CD14-positive monocyte (primary cell): Measurements from ENCODE around the gene MYO18A. TPM values are rescaled to one million over a fixed set of nuclear protein-coding genes. Genes with fewer than 3 reads are reported as not detected.

Experiments
- DNase-seq, 3 donors: peaks; one replicate each; pipeline ENCODE4 v3.0.0-alpha.2; 2011 to 2022
- H2AFZ ChIP-seq: 2 replicates; pipeline ENCODE4 v1.6.0; 2012; ENCODE audit warnings: mild to moderate bottlenecking, low read depth, low read length, inconsistent platforms; ENCODE audit not compliant: insufficient read depth, poor library complexity, severe bottlenecking
- H3K27ac ChIP-seq, 2 donors: 1 replicate in 1 of 2; 2 replicates in 1 of 2; pipeline ENCODE4 v1.5.1; 2012 to 2013; ENCODE audit warnings: low read length in 2 of 2, control low read depth in 1 of 2, inconsistent platforms in 1 of 2, low read depth in 1 of 2, mild to moderate bottlenecking in 1 of 2
- H3K27me3 ChIP-seq, 2 donors: one replicate each; pipeline versions ENCODE4 v1.6.0 to v1.6.1; 2011 to 2013; ENCODE audit warnings: low read length in 2 of 2; ENCODE audit not compliant: control insufficient read depth in 2 of 2, insufficient read depth in 2 of 2
- H3K36me3 ChIP-seq, 2 donors: replicated peaks in 1 of 2; 1 replicate in 1 of 2; 2 replicates in 1 of 2; pipeline versions ENCODE4 v1.5.1 to v1.6.1; 2012 to 2013; ENCODE audit warnings: low read length in 2 of 2, control low read depth in 1 of 2, inconsistent platforms in 1 of 2, mild to moderate bottlenecking in 1 of 2; ENCODE audit not compliant: insufficient read depth in 2 of 2, control insufficient read depth in 1 of 2
- H3K4me1 ChIP-seq, 2 donors: 1 replicate in 1 of 2; 2 replicates in 1 of 2; pipeline versions ENCODE4 v1.5.1 to v1.6.1; 2012 to 2013; ENCODE audit warnings: low read length in 2 of 2, control low read depth in 1 of 2, inconsistent platforms in 1 of 2, mild to moderate bottlenecking in 1 of 2, moderate library complexity in 1 of 2; ENCODE audit not compliant: insufficient read depth in 2 of 2, control insufficient read depth in 1 of 2
- H3K4me2 ChIP-seq: replicated peaks from 2 replicates; pipeline ENCODE3; 2012; ENCODE audit warnings: low read length, moderate library complexity, mild to moderate bottlenecking; ENCODE audit not compliant: poor library complexity, severe bottlenecking; ENCODE audit errors: extremely low read depth
- H3K4me3 ChIP-seq, 3 experiments: fragments of 200-600 bp in 1 of 3; sonication (generic) in 1 of 3; replicated peaks in 1 of 3; 1 replicate in 2 of 3; 2 replicates in 1 of 3; pipeline ENCODE4 v1.5.1; 2011 to 2013; ENCODE audit warnings: low read length in 3 of 3, mild to moderate bottlenecking in 3 of 3, control low read depth in 2 of 3, low read depth in 2 of 3, inconsistent platforms in 1 of 3, moderate library complexity in 1 of 3
- H3K79me2 ChIP-seq: 2 replicates; pipeline ENCODE4 v1.6.0; 2012; ENCODE audit warnings: mild to moderate bottlenecking, control low read depth, inconsistent platforms, low read length, moderate library complexity; ENCODE audit not compliant: insufficient read depth
- H3K9ac ChIP-seq: 2 replicates; pipeline ENCODE4 v1.6.0; 2017; ENCODE audit warnings: low read length, mild to moderate bottlenecking; ENCODE audit not compliant: insufficient read depth, poor library complexity, severe bottlenecking
- H3K9me3 ChIP-seq, 2 donors: replicated peaks in 1 of 2; 1 replicate in 1 of 2; 2 replicates in 1 of 2; pipeline versions ENCODE4 v1.5.1 to v1.6.1; 2012 to 2013; ENCODE audit warnings: low read length in 2 of 2, control low read depth in 1 of 2; ENCODE audit not compliant: control insufficient read depth in 1 of 2, insufficient read depth in 1 of 2
- H4K20me1 ChIP-seq: 2 replicates; pipeline ENCODE4 v1.6.0; 2012; ENCODE audit warnings: mild to moderate bottlenecking, low read length, control low read depth, moderate library complexity; ENCODE audit not compliant: insufficient read depth
- H3K27ac Mint-ChIP-seq, 7 donors: one replicate each; pipeline ENCODE4 v1.8.0; 2020; ENCODE audit warnings: mild to moderate bottlenecking in 7 of 7, mixed read lengths in 7 of 7, moderate library complexity in 6 of 7, inconsistent platforms in 2 of 7
- H3K27me3 Mint-ChIP-seq, 3 donors: one replicate each; pipeline ENCODE4 v1.8.0; 2021 to 2022; ENCODE audit warnings: low read depth in 3 of 3, mild to moderate bottlenecking in 3 of 3, mixed read lengths in 3 of 3, moderate library complexity in 3 of 3, inconsistent platforms in 1 of 3
- H3K36me3 Mint-ChIP-seq, 2 donors: one replicate each; pipeline ENCODE4 v1.8.0; 2020; ENCODE audit warnings: mixed read lengths in 2 of 2, inconsistent platforms in 1 of 2, mild to moderate bottlenecking in 1 of 2
- H3K4me1 Mint-ChIP-seq: one replicate; pipeline ENCODE4 v1.8.0; 2020; ENCODE audit warnings: mild to moderate bottlenecking, mixed read lengths
- H3K4me3 Mint-ChIP-seq, 2 donors: one replicate each; pipeline ENCODE4 v1.8.0; 2020; ENCODE audit warnings: mild to moderate bottlenecking in 2 of 2, mixed read lengths in 2 of 2, moderate library complexity in 1 of 2
- H3K9me3 Mint-ChIP-seq, 7 donors: one replicate each; pipeline ENCODE4 v1.8.0; 2020 to 2022; ENCODE audit warnings: mixed read lengths in 7 of 7, mild to moderate bottlenecking in 6 of 7, moderate library complexity in 6 of 7, inconsistent platforms in 2 of 7
- CTCF ChIP-seq: fragments of 200-600 bp; IDR thresholded peaks from one replicate; pipeline ENCODE4 v1.8.0; 2022; ENCODE audit warnings: antibody characterized with exemption, mild to moderate bottlenecking
- WGBS: methylation state at CpG from one replicate; pipeline ENCODE4 v1.1.5; 2013; ENCODE audit warnings: missing lambda C conversion rate; ENCODE audit not compliant: insufficient coverage; 5-methylcytosine and 5-hydroxymethylcytosine counted together
- intact Hi-C, 2 donors: fragments of 100-400 bp; cut with micrococcal nuclease; formaldehyde crosslinking; loops; one replicate each; pipeline versions ENCODE4 v1.15.0 to v1.15.1; 2023
- polyA plus RNA-seq, 3 donors: library from polyadenylated mRNA; depleted of rRNA in 1 of 3; unstranded in 2 of 3; stranded (reverse) in 1 of 3; fragments of 300-500 nt in 2 of 3; fragments of >200 nt in 1 of 3; fragmentation: Illumina TruSeq in 2 of 3; gene quantifications; 1 replicate in 2 of 3; 2 replicates in 1 of 3; pipeline ENCODE4 v1.2.3, GENCODE V29; 2012 to 2021

The MYO18A gene
- polyA plus RNA-seq, 3 donors: 6.3 to 40.2 (median 11.0) TPM

GRCh38 chr17:29113334-29113733, 66.9 kb downstream of the MYO18A start:
- Mint-ChIP-seq H3K36me3 (peaks cover 53 to 78% of the 10 kb centered on the region in 2 donors), H3K4me1 (peaks cover 28% of the 10 kb centered on the region), H3K27me3 (no peaks in the 10 kb centered on the region), H3K9me3 (peaks cover 0 to 2% (median 0%) of the 10 kb centered on the region in 7 donors), H3K27ac (peak overlapping the region in 1 of 7 donors; percentile 8), H3K4me3 (no peak overlapping the region)
- peak overlapping the region in 1 of 2 donors; percentile 61 for H3K27ac ChIP-seq
- no peak overlapping the region for H3K9ac ChIP-seq
- WGBS: 83% methylated on average over 6 of the region's 6 CpGs
- TF ChIP-seq CTCF: no peak
- peaks cover 8% of the 10 kb centered on the region for H3K79me2 ChIP-seq
- intact Hi-C loops: loop anchor here in 1 of 2 donors (10.0 kb wide), 2 partner anchors 209 to 349 kb away; partner anchors contain the start of gene DHRS13
- H3K4me3 ChIP-seq: no peak overlapping the region
- no peak for DNase-seq
- no peaks in the 10 kb centered on the region for H3K9me3 ChIP-seq
- no peaks in the 10 kb centered on the region for H3K27me3 ChIP-seq
- H4K20me1 ChIP-seq: peaks cover 39% of the 10 kb centered on the region
- H3K4me1 ChIP-seq: peaks cover 27 to 37% of the 10 kb centered on the region in 2 donors
- peaks cover 73 to 84% of the 10 kb centered on the region in 2 donors for H3K36me3 ChIP-seq
- no peak overlapping the region for H3K4me2 ChIP-seq
- no peak overlapping the region for H2AFZ ChIP-seq

GRCh38 chr17:29112771-29113295, 67.4 kb downstream of the MYO18A start:
- H3K4me1 ChIP-seq: peaks cover 27 to 41% of the 10 kb centered on the region in 2 donors
- H3K4me3 ChIP-seq: no peak overlapping the region
- peaks cover 38% of the 10 kb centered on the region for H4K20me1 ChIP-seq
- DNase-seq: no peak
- Mint-ChIP-seq H3K4me1 (peaks cover 33% of the 10 kb centered on the region), H3K36me3 (peaks cover 57 to 80% of the 10 kb centered on the region in 2 donors), H3K27ac (peak overlapping the region in 3 of 7 donors; percentile 62 to 80 (median 73)), H3K4me3 (no peak overlapping the region), H3K9me3 (peaks cover 0 to 2% (median 0%) of the 10 kb centered on the region in 7 donors), H3K27me3 (no peaks in the 10 kb centered on the region)
- no peaks in the 10 kb centered on the region for H3K27me3 ChIP-seq
- H3K79me2 ChIP-seq: peaks cover 8% of the 10 kb centered on the region
- no peak overlapping the region for H3K4me2 ChIP-seq
- H3K27ac ChIP-seq: peak overlapping the region in 1 of 2 donors; percentile 31
- H2AFZ ChIP-seq: no peak overlapping the region
- TF ChIP-seq CTCF: no peak
- H3K9me3 ChIP-seq: no peaks in the 10 kb centered on the region
- intact Hi-C loops: loop anchor here in 1 of 2 donors (1.0 to 10.0 kb wide), 3 partner anchors 146 to 348 kb away; partner anchors contain the start of gene DHRS13
- peaks cover 73 to 84% of the 10 kb centered on the region in 2 donors for H3K36me3 ChIP-seq
- 46% methylated on average over 8 of the region's 11 CpGs for WGBS
- H3K9ac ChIP-seq: no peak overlapping the region
